Astrocyte (in vitro differentiated cells and primary cell): ENCODE measurements around the gene VDAC2.

Experiments used
- EZH2 ChIP-seq: IDR thresholded peaks from 2 replicates; pipeline ENCODE4 v1.6.1; 2012; ENCODE audit warnings: mild to moderate bottlenecking, low read length, inconsistent platforms; ENCODE audit not compliant: insufficient read depth
- TF ChIP-seq, protein P1 (sequence below): IDR thresholded peaks from 2 replicates; pipeline ENCODE4 v1.5.1; 2011; ENCODE audit warnings: low read depth, mild to moderate bottlenecking, inconsistent platforms, low read length, moderate library complexity; ENCODE audit not compliant: insufficient read depth

- TF ChIP-seq, protein P1, sequence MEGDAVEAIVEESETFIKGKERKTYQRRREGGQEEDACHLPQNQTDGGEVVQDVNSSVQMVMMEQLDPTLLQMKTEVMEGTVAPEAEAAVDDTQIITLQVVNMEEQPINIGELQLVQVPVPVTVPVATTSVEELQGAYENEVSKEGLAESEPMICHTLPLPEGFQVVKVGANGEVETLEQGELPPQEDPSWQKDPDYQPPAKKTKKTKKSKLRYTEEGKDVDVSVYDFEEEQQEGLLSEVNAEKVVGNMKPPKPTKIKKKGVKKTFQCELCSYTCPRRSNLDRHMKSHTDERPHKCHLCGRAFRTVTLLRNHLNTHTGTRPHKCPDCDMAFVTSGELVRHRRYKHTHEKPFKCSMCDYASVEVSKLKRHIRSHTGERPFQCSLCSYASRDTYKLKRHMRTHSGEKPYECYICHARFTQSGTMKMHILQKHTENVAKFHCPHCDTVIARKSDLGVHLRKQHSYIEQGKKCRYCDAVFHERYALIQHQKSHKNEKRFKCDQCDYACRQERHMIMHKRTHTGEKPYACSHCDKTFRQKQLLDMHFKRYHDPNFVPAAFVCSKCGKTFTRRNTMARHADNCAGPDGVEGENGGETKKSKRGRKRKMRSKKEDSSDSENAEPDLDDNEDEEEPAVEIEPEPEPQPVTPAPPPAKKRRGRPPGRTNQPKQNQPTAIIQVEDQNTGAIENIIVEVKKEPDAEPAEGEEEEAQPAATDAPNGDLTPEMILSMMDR = no peak
- TF ChIP-seq EZH2 = no peak
Measured at GRCh38 chr10:75211007-75211691, 553 bp downstream of the VDAC2 start.
